Activated T-helper 1 cell treated with Interleukin-2 at 50 U/mL for 16 hours (primary cell): ENCODE data around the gene H2AZ2.

Experiments used
- DNase-seq: peaks from one replicate; pipeline ENCODE4 v3.0.0-alpha.2; 2020; ENCODE audit warnings: low read depth

Gene H2AZ2

DNA sequence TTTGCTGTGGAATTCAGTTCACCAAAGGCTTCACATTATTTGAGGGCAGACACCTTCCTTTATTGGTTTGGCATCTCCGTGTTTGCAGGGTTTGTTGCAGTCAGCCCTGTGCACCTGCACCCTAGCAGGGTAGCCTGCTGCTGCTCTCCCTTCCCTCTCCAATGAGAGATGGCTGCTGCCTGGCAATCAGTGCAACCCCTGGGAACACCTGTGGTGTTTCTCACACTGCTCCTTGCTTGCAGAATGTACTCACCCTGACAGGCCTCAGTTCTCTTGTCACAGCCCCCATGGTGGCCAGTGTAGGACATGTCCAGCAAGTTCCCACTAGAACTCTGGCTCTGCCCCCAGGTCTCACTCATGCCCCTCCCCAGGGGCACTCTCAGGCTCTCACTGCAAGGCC, 63.5 kb downstream of the H2AZ2 start:
- no peak for DNase-seq

DNA sequence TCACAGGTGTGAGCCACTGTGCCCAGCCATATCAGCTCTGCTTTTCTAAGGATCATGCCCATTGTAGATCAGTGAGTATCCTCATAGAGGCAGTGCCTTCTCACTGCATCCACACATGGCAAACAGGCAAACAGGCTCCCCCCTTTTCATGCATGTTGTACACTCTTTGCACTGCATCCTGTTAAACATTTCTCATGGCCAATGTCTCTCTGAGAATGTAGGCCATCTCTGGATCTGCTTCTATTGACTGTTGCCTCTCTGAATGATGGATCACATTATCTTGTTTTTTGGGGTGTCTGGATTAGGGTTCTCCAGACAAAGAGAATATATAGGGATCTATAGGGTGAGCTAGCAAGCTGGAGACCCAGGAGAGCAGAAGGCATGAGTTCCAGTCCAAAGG, 64.5 kb downstream of the H2AZ2 start:
- no peak for DNase-seq

DNA sequence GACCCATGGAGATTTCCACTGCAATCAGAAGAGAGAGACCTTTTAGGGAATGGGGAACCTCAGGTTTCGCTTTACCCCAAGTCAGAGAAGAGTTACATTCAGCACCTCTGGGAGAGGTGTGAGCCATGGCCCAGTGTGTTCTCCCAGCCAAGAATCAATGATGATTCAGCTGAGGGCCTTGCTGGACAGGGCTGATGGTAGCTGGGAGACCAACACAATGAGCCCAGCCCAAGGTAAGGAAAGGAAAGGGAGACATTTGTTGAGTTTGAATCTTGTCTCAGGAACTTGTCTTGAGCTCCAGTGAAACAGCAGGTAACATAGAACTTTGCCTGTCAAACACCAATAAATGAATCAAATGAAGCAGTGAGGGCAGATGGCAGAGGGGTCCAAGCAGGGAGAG, 65.4 kb downstream of the H2AZ2 start:
- no peak for DNase-seq
